Panc1 (cell line): ENCODE data around the gene GPR101. TPM values are rescaled to one million over a fixed set of nuclear protein-coding genes. Genes with fewer than 3 reads are reported as not detected.

ENCODE experiments used
- ATAC-seq: fragments of 200-7000 bp; cut with Tn5 transposase; 2 replicates; pipeline ENCODE4 v1.9.1; 2020; ENCODE audit warnings: mild to moderate bottlenecking, moderate library complexity
- BruUV-seq: library from RNA; stranded (reverse); fragments of 400-500 nt; replicated peaks from 2 replicates; lab custom pipeline; 2021; lab: Mats Ljungman, UMichigan
- CTCF ChIA-PET: fragments of 300-600 bp; sonication (Branson Sonifier 250); formaldehyde crosslinking; loops from one replicate; lab custom pipeline; 2022; ENCODE audit warnings: antibody characterized with exemption; lab: Charles Lee
- POLR2A ChIA-PET: fragments of 300-600 bp; sonication (Branson Sonifier 250); formaldehyde crosslinking; loops from one replicate; lab custom pipeline; 2022; ENCODE audit warnings: antibody characterized with exemption; lab: Charles Lee
- DNase-seq: peaks from one replicate; pipeline ENCODE4 v3.0.0-alpha.2; 2010; ENCODE audit warnings: low read depth, low spot score
- H3K27ac ChIP-seq: 2 replicates; pipeline ENCODE4 v1.5.1; 2011; ENCODE audit warnings: mild to moderate bottlenecking, low read length, inconsistent platforms
- H3K27me3 ChIP-seq: fragments of 200-500 bp; sonication (Bioruptor generic); 2 replicates; pipeline ENCODE4 v1.6.0; 2014; ENCODE audit warnings: low read length, inconsistent platforms; ENCODE audit not compliant: control insufficient read depth, insufficient read depth
- H3K36me3 ChIP-seq: fragments of 200-500 bp; sonication (Bioruptor generic); 2 replicates; pipeline ENCODE4 v1.5.1; 2014; ENCODE audit warnings: inconsistent platforms, mild to moderate bottlenecking, low read length, moderate library complexity; ENCODE audit not compliant: control insufficient read depth, insufficient read depth
- H3K4me1 ChIP-seq: 2 replicates; pipeline ENCODE4 v1.5.1; 2011; ENCODE audit warnings: inconsistent platforms, mild to moderate bottlenecking, low read length, moderate library complexity; ENCODE audit not compliant: control insufficient read depth, insufficient read depth
- H3K4me3 ChIP-seq, 2 experiments: 2 replicates each; pipeline ENCODE4 v1.5.1; 2011 to 2012; ENCODE audit warnings: low read depth in 2 of 2, low read length in 2 of 2, mild to moderate bottlenecking in 2 of 2, inconsistent platforms in 1 of 2, moderate library complexity in 1 of 2
- H3K9me3 ChIP-seq: fragments of 200-500 bp; sonication (Bioruptor generic); 2 replicates; pipeline ENCODE4 v1.5.1; 2014; ENCODE audit warnings: low read depth, mild to moderate bottlenecking, inconsistent platforms, low read length, moderate library complexity; ENCODE audit not compliant: control insufficient read depth, insufficient read depth
- POLR2AphosphoS5 ChIP-seq: IDR thresholded peaks from 2 replicates; pipeline ENCODE4 v1.6.1; 2012; ENCODE audit warnings: mild to moderate bottlenecking, low read depth, low read length, moderate library complexity
- SIN3A ChIP-seq: IDR thresholded peaks from 2 replicates; pipeline ENCODE4 v1.6.1; 2012; ENCODE audit warnings: low read depth, mild to moderate bottlenecking, low read length, moderate library complexity, borderline replicate concordance; ENCODE audit not compliant: insufficient read depth
- TCF7L2 ChIP-seq: IDR thresholded peaks from 2 replicates; pipeline ENCODE4 v1.6.1; 2011; ENCODE audit warnings: mild to moderate bottlenecking, low read depth, low read length, inconsistent platforms
- in situ Hi-C: cut with HindIII; loops from 2 replicates; pipeline ENCODE4 v1.10.0; 2016; ENCODE audit warnings: low sequenced_read_pairs, low pct_unique_long_range_greater_than_20kb
- intact Hi-C: fragments of 100-400 bp; cut with micrococcal nuclease; formaldehyde crosslinking; loops from one replicate; pipeline ENCODE4 v1.10.0; 2022; ENCODE audit not compliant: unreplicated experiment
- total RNA-seq: library from RNA; stranded (reverse); gene quantifications from one replicate; pipeline ENCODE4 v1.2.1, GENCODE V29; 2021; ENCODE audit not compliant: unreplicated experiment
- TF ChIP-seq, protein P1 (sequence below): fragments of 450-650 bp; IDR thresholded peaks from 2 replicates; pipeline ENCODE4 v1.5.1; 2017; ENCODE audit warnings: mild to moderate bottlenecking
- TF ChIP-seq, protein P2 (sequence below), 2 experiments: IDR thresholded peaks; 2 replicates each; pipeline ENCODE4 v1.6.1; 2011 to 2012; ENCODE audit warnings: low read depth in 2 of 2, control low read depth in 1 of 2, low read length in 1 of 2, mild to moderate bottlenecking in 1 of 2, moderate library complexity in 1 of 2; ENCODE audit not compliant: insufficient read depth in 1 of 2

Gene GPR101
- total RNA-seq, 1 experiment from 2014 or later = not detected

DNA sequence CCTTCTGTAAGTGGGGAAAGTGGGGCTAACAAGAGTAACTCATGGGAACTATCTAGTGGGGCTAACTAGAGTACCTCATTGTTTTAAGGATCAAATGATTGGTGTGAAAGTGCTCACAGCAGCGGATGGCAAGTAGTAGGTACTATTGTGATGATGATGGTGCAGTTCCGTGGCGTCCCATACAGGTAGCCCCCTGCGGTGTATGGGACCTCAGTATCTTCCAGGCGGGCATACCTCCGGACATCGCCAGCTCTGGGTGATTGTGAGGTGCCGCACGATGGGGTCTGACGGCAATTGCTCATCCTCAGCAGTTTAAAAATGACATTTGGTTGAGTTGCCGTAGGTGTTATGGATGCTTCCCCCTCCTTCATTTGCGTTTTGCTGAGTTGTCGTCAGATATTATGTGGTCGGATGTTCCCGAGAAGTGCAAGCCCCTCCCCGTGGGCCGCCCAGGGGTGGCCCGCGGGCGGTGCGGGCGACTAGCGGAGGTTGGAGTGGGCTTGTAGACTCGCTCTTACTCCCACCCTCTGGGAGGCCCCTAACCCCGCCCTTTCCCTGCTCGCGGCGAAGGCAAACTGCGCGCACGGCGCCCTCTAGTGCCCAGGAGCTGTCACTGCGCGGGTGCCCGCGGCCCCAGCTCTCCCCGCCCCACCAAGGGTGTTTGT is 18.3 kb upstream of the GPR101 start:
- intact Hi-C loops = loop anchor here (1.0 kb wide), 1 partner anchor 97 kb away; no protein-coding TSS in a partner anchor
- CTCF ChIA-PET = interaction anchor here (0.6 to 0.8 kb wide), 5 partner anchors 82 to 629 kb away, joined by 3 to 4 read pairs (median 3); no protein-coding TSS in a partner anchor
- peak; percentile 8 for DNase-seq

DNA sequence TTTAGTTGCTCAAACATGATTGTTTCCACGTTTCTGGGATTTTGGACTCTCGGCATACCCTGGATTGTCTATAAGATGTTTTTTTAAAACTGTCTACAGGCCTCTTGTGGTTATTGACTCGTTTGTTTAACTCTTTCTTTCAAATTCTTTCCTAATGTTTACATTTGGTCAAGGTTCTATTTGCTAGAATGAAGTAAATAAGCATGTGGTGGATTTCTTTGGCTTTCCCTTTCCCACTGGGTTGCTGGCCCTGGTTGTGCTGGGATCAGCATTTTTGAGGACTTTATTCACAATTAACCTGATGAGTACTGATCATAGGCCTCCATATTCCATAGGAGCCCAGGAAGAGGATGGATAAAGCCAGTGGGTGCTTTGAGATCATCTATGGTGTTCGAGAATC is 11.1 kb upstream of the GPR101 start:
- Histone ChIP-seq H3K27me3 (peaks cover 8% of the 10 kb centered on the region), H3K9me3 (no peaks in the 10 kb centered on the region), H3K4me1 (no peaks in the 10 kb centered on the region), H3K27ac (no peak overlapping the region), H3K4me3 (no peak overlapping the region), H3K36me3 (no peaks in the 10 kb centered on the region)
- ChIA-PET CTCF (no interaction called here), POLR2A (no interaction called here)
- intact Hi-C loops = no loop called here
- DNase-seq (no peak), ATAC-seq (no peak)
- no peak for TF ChIP-seq TCF7L2
- no peak for TF ChIP-seq SIN3A
- TF ChIP-seq, protein P1, sequence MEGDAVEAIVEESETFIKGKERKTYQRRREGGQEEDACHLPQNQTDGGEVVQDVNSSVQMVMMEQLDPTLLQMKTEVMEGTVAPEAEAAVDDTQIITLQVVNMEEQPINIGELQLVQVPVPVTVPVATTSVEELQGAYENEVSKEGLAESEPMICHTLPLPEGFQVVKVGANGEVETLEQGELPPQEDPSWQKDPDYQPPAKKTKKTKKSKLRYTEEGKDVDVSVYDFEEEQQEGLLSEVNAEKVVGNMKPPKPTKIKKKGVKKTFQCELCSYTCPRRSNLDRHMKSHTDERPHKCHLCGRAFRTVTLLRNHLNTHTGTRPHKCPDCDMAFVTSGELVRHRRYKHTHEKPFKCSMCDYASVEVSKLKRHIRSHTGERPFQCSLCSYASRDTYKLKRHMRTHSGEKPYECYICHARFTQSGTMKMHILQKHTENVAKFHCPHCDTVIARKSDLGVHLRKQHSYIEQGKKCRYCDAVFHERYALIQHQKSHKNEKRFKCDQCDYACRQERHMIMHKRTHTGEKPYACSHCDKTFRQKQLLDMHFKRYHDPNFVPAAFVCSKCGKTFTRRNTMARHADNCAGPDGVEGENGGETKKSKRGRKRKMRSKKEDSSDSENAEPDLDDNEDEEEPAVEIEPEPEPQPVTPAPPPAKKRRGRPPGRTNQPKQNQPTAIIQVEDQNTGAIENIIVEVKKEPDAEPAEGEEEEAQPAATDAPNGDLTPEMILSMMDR = no peak
- TF ChIP-seq, protein P2, sequence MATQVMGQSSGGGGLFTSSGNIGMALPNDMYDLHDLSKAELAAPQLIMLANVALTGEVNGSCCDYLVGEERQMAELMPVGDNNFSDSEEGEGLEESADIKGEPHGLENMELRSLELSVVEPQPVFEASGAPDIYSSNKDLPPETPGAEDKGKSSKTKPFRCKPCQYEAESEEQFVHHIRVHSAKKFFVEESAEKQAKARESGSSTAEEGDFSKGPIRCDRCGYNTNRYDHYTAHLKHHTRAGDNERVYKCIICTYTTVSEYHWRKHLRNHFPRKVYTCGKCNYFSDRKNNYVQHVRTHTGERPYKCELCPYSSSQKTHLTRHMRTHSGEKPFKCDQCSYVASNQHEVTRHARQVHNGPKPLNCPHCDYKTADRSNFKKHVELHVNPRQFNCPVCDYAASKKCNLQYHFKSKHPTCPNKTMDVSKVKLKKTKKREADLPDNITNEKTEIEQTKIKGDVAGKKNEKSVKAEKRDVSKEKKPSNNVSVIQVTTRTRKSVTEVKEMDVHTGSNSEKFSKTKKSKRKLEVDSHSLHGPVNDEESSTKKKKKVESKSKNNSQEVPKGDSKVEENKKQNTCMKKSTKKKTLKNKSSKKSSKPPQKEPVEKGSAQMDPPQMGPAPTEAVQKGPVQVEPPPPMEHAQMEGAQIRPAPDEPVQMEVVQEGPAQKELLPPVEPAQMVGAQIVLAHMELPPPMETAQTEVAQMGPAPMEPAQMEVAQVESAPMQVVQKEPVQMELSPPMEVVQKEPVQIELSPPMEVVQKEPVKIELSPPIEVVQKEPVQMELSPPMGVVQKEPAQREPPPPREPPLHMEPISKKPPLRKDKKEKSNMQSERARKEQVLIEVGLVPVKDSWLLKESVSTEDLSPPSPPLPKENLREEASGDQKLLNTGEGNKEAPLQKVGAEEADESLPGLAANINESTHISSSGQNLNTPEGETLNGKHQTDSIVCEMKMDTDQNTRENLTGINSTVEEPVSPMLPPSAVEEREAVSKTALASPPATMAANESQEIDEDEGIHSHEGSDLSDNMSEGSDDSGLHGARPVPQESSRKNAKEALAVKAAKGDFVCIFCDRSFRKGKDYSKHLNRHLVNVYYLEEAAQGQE (IDR thresholded peaks at IDR 0.05; ENCODE audit: insufficient read depth in 1 of 2, low read depth in 2 of 2, low read length in 1 of 2) = no peak
- TF ChIP-seq POLR2AphosphoS5 = no peak
- no TSS peak for BruUV-seq
- in situ Hi-C loops = no loop called here

More for the DNA sequence above, 18.3 kb upstream of the GPR101 start:
- Histone ChIP-seq H3K4me3 (peak overlapping the region; percentile 48 to 74), H3K4me1 (peaks cover 5% of the 10 kb centered on the region), H3K27me3 (peaks cover 30% of the 10 kb centered on the region), H3K27ac (no peak overlapping the region), H3K9me3 (no peaks in the 10 kb centered on the region), H3K36me3 (no peaks in the 10 kb centered on the region; the same call in 1 of the 2 replicates)
- in situ Hi-C loops = no loop called here
- POLR2A ChIA-PET = no interaction called here
- no peak for TF ChIP-seq TCF7L2
- TF ChIP-seq, protein P1 = peak; percentile 97
- TF ChIP-seq POLR2AphosphoS5 = no peak
- TF ChIP-seq SIN3A = no peak
- no TSS peak for BruUV-seq
- peak; percentile 97 for ATAC-seq
